Neural progenitor cell (in vitro differentiated cells): ENCODE measurements around the gene PRICKLE2.

Experiments
- CTCF ChIP-seq: fragments of 200-600 bp; sonication (generic); IDR thresholded peaks from 2 replicates; pipeline ENCODE4 v1.5.1; 2017; ENCODE audit warnings: antibody characterized with exemption, mild to moderate bottlenecking
- EZH2 ChIP-seq: fragments of 200-600 bp; sonication (generic); IDR thresholded peaks from 2 replicates; pipeline ENCODE4 v1.6.1; 2017; ENCODE audit warnings: antibody characterized with exemption, mild to moderate bottlenecking, moderate library complexity
- EZH2phosphoT487 ChIP-seq: fragments of 200-600 bp; sonication (generic); IDR thresholded peaks from 2 replicates; pipeline ENCODE4 v1.6.1; 2017; ENCODE audit warnings: antibody characterized with exemption

DNA sequence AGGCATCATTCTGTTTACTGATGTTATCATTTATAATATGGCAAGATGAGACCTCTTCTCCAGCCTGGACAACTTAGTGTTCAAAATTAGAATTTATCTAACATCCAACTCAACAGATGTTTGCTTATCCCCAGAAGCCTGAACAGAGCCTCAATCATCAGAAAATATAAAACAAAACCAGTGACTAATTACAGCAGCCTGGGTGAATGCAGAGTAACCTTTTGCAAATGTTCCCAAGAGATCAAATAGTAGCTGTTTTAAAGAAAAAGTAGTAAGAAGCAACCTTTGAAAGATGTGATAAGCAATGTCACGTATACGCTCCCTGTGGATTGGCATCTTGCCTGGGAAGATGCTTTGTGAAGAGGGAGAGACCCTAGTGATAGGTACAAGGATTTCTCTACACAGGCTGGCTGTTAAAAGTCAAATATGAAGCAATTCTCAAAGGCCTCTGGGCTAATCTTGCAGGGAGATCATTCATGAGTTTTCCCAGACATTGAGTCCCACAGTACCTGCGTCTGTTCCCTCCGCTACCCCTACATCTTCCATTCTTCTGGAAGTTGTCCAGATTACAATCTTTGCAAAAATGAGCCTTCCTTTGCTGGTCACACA is 39.3 kb upstream of the PRICKLE2 start:
- TF ChIP-seq CTCF (no peak), EZH2phosphoT487 (no peak), EZH2 (no peak)
